Thyroid gland (tissue), 4 donors: ENCODE results near the gene LSG1. TPM values are rescaled to one million over a fixed set of nuclear protein-coding genes. Genes with fewer than 3 reads are reported as not detected.

Experiments used
- DNase-seq, 2 donors: peaks; one replicate each; pipeline ENCODE4 v3.0.0-alpha.2; 2019
- H3K27ac ChIP-seq, 3 donors: fragments of 200-600 bp; sonication (generic); 1 replicate in 2 of 3; 2 replicates in 1 of 3; pipeline ENCODE4 v1.5.1; 2016 to 2019; ENCODE audit warnings: mild to moderate bottlenecking in 1 of 3, moderate library complexity in 1 of 3
- H3K27me3 ChIP-seq: fragments of 200-600 bp; sonication (generic); one replicate; pipeline ENCODE4 v1.5.1; 2019
- H3K36me3 ChIP-seq, 2 donors: fragments of 200-600 bp; sonication (generic); one replicate each; pipeline ENCODE4 v1.5.1; 2016 to 2019
- H3K4me1 ChIP-seq, 2 donors: fragments of 200-600 bp; sonication (generic); one replicate each; pipeline ENCODE4 v1.5.1; 2017 to 2019
- H3K4me3 ChIP-seq, 3 donors: fragments of 200-600 bp; sonication (generic); replicated peaks in 1 of 3; 1 replicate in 2 of 3; 2 replicates in 1 of 3; pipeline ENCODE4 v1.5.1; 2016; ENCODE audit warnings: mild to moderate bottlenecking in 1 of 3
- H3K9me3 ChIP-seq: fragments of 200-600 bp; sonication (generic); one replicate; pipeline ENCODE4 v1.5.1; 2017
- POLR2A ChIP-seq, 2 donors: fragments of 450-650 bp; IDR thresholded peaks; one replicate each; pipeline ENCODE4 v1.6.1; 2017; ENCODE audit warnings: antibody characterized with exemption in 2 of 2, mild to moderate bottlenecking in 2 of 2, moderate library complexity in 1 of 2
- WGBS, 2 donors: methylation state at CpG; one replicate each; pipeline ENCODE4 v1.1.5; 2017; 5-methylcytosine and 5-hydroxymethylcytosine counted together
- intact Hi-C: fragments of 100-400 bp; cut with DNase I; formaldehyde crosslinking; loops from one replicate; pipeline ENCODE4 v1.15.1; 2023
- total RNA-seq, 4 donors: library from RNA; depleted of rRNA; stranded (reverse); fragments of >200 nt; gene quantifications; one replicate each; pipeline ENCODE4 v1.2.3, GENCODE V29; 2016
- TF ChIP-seq, protein P1 (sequence below), 6 experiments: fragments of 200-600 bp in 3 of 6; fragments of 450-650 bp in 3 of 6; sonication (generic) in 3 of 6; IDR thresholded peaks; one replicate each; pipeline ENCODE4 v1.5.1; 2016 to 2019; ENCODE audit warnings: antibody characterized with exemption in 6 of 6, mild to moderate bottlenecking in 2 of 6, inconsistent platforms in 1 of 6, moderate library complexity in 1 of 6

Gene LSG1
- total RNA-seq, 4 donors from 2014 or later, result 34.8 to 60.3 (median 49.7) TPM

- no peaks in the 10 kb centered on the region for H3K27me3 ChIP-seq
- no peak overlapping the region for H3K4me3 ChIP-seq
- H3K36me3 ChIP-seq, result no peaks in the 10 kb centered on the region
- no peak for DNase-seq
- H3K4me1 ChIP-seq, result peaks cover 10 to 17% of the 10 kb centered on the region in 2 donors
- 73 to 83% methylated on average over 3 of the region's 3 CpGs for WGBS, 2 donors
- no peak overlapping the region for H3K27ac ChIP-seq
- no peak for TF ChIP-seq POLR2A (IDR thresholded peaks at IDR 0.05)
- TF ChIP-seq, protein P1, sequence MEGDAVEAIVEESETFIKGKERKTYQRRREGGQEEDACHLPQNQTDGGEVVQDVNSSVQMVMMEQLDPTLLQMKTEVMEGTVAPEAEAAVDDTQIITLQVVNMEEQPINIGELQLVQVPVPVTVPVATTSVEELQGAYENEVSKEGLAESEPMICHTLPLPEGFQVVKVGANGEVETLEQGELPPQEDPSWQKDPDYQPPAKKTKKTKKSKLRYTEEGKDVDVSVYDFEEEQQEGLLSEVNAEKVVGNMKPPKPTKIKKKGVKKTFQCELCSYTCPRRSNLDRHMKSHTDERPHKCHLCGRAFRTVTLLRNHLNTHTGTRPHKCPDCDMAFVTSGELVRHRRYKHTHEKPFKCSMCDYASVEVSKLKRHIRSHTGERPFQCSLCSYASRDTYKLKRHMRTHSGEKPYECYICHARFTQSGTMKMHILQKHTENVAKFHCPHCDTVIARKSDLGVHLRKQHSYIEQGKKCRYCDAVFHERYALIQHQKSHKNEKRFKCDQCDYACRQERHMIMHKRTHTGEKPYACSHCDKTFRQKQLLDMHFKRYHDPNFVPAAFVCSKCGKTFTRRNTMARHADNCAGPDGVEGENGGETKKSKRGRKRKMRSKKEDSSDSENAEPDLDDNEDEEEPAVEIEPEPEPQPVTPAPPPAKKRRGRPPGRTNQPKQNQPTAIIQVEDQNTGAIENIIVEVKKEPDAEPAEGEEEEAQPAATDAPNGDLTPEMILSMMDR (IDR thresholded peaks at IDR 0.05), result no peak
- H3K9me3 ChIP-seq, result no peaks in the 10 kb centered on the region
- intact Hi-C loops, result no loop called here
Observed at GRCh38 chr3:194673761-194674160, 1.8 kb upstream of the LSG1 start.

GRCh38 chr3:194672876-194673275, 885 bp upstream of the LSG1 start:
- whole genome bisulfite sequencing, 2 donors, result 23 to 37% methylated on average over 5 of the region's 5 CpGs
- intact Hi-C loops, result no loop called here
- no peak for DNase-seq

GRCh38 chr3:194671511-194671899, 486 bp downstream of the LSG1 start:
- Histone ChIP-seq H3K9me3 (no peaks in the 10 kb centered on the region), H3K4me1 (peaks cover 10 to 17% of the 10 kb centered on the region in 2 donors), H3K27me3 (no peaks in the 10 kb centered on the region), H3K36me3 (no peaks in the 10 kb centered on the region), H3K4me3 (peak overlapping the region; percentile 43 to 56 (median 49)), H3K27ac (peak overlapping the region in 2 of 3 donors; percentile 87 to 94)
- no peak for DNase-seq
- intact Hi-C loops, result no loop called here
- WGBS, 2 donors, result 1% methylated on average over 5 of the region's 5 CpGs
- no peak for TF ChIP-seq POLR2A (IDR thresholded peaks at IDR 0.05)
- TF ChIP-seq, protein P1 (IDR thresholded peaks at IDR 0.05), result peak; percentile 20 to 54 (median 40)

More at GRCh38 chr3:194672876-194673275, 885 bp upstream of the LSG1 start:
- TF ChIP-seq, protein P1 (IDR thresholded peaks at IDR 0.05), result no peak
- TF ChIP-seq POLR2A (IDR thresholded peaks at IDR 0.05), result no peak
- no peaks in the 10 kb centered on the region for H3K36me3 ChIP-seq
- H3K9me3 ChIP-seq, result no peaks in the 10 kb centered on the region
- peaks cover 10 to 17% of the 10 kb centered on the region in 2 donors for H3K4me1 ChIP-seq
- peak overlapping the region in 2 of 3 donors; percentile 49 to 55 for H3K4me3 ChIP-seq
- no peaks in the 10 kb centered on the region for H3K27me3 ChIP-seq
- peak overlapping the region; percentile 6 to 94 (median 87) for H3K27ac ChIP-seq

DNA sequence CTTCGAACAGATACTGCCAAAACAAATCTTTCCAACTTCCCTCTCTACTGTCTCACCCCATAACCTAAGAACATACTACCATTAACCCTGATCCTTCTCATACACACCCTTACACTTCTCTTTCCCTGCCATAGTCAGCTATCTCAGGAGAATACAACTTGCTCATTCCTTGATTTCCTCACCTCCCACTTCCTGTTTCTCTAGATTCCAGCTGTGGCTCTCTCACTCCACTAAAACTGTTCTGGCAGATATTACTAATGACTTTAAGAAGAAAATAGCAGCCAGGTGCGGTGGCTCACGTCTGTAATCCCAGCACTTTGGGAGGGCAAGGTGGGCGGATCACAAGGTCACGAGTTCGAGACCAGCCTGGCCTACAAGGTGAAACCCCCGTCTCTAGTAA, 4.6 kb downstream of the LSG1 start:
- Histone ChIP-seq H3K4me3 (no peak overlapping the region), H3K27ac (no peak overlapping the region), H3K4me1 (peaks cover 10 to 11% of the 10 kb centered on the region in 2 donors), H3K36me3 (peaks cover 15 to 18% of the 10 kb centered on the region in 2 donors), H3K9me3 (no peaks in the 10 kb centered on the region), H3K27me3 (no peaks in the 10 kb centered on the region)
- no peak for DNase-seq
- 80 to 88% methylated on average over 7 of the region's 7 CpGs for WGBS, 2 donors
- TF ChIP-seq, protein P1 (IDR thresholded peaks at IDR 0.05), result no peak
- TF ChIP-seq POLR2A (IDR thresholded peaks at IDR 0.05), result no peak
- intact Hi-C loops, result no loop called here

GRCh38 chr3:194664857-194665256, 7.1 kb downstream of the LSG1 start:
- H3K27ac ChIP-seq, result no peak overlapping the region
- no peak overlapping the region for H3K4me3 ChIP-seq
- H3K36me3 ChIP-seq, result peaks cover 19 to 22% of the 10 kb centered on the region in 2 donors
- no peaks in the 10 kb centered on the region for H3K27me3 ChIP-seq
- intact Hi-C loops, result no loop called here
- no peaks in the 10 kb centered on the region for H3K4me1 ChIP-seq
- 94% methylated on average over 7 of the region's 7 CpGs for WGBS, 2 donors
- DNase-seq, result no peak
- TF ChIP-seq, protein P1 (IDR thresholded peaks at IDR 0.05), result no peak
- TF ChIP-seq POLR2A (IDR thresholded peaks at IDR 0.05), result no peak
- H3K9me3 ChIP-seq, result no peaks in the 10 kb centered on the region
